HUDEP-2 (cell line): ENCODE measurements around the gene WDR45B.
"Not testable (repeated sequence)": the region's sequence is repeated elsewhere in the genome, so short reads cannot be mapped to it uniquely, and the experiment has no call there.

ENCODE experiments used
- DNase-seq, 76 experiments: peaks; one replicate each; lab custom pipeline; 2025; ENCODE audit not compliant: unreplicated experiment in 76 of 76; lab: John Stamatoyannopoulos, UW

WDR45B gene

GRCh38 chr17:82587234-82588086, 60.8 kb downstream of the WDR45B start:
- no peak for DNase-seq

GRCh38 chr17:82586576-82587233, 61.5 kb downstream of the WDR45B start:
- no peak for DNase-seq

GRCh38 chr17:82585935-82586575, 62.2 kb downstream of the WDR45B start:
- DNase-seq, result peak in 1 of 76 experiments; percentile 4

- DNase-seq, result no peak
These were observed 64.5 kb downstream of the WDR45B start for GRCh38 chr17:82583720-82584234.

GRCh38 chr17:82582709-82583108, 65.5 kb downstream of the WDR45B start:
- no peak for DNase-seq

GRCh38 chr17:82582213-82582612, 66.0 kb downstream of the WDR45B start:
- DNase-seq, result no peak

GRCh38 chr17:82579969-82580368, 68.3 kb downstream of the WDR45B start:
- DNase-seq, result not testable (repeated sequence)

GRCh38 chr17:82577300-82577699, 70.9 kb downstream of the WDR45B start:
- no peak for DNase-seq

GRCh38 chr17:82575581-82576221, 72.5 kb downstream of the WDR45B start:
- not testable (repeated sequence) for DNase-seq

GRCh38 chr17:82574041-82574440, 74.2 kb downstream of the WDR45B start:
- no peak for DNase-seq

- no peak for DNase-seq
These were observed 76.4 kb downstream of the WDR45B start for GRCh38 chr17:82571855-82572254.

GRCh38 chr17:82570277-82570676, 78.0 kb downstream of the WDR45B start:
- no peak for DNase-seq

GRCh38 chr17:82569621-82570020, 78.6 kb downstream of the WDR45B start:
- no peak for DNase-seq

GRCh38 chr17:82568997-82569393, 79.2 kb downstream of the WDR45B start:
- DNase-seq, result no peak

GRCh38 chr17:82567286-82567685, 81.0 kb downstream of the WDR45B start:
- DNase-seq, result no peak

- DNase-seq, result no peak
These were observed 81.9 kb downstream of the WDR45B start for GRCh38 chr17:82566129-82566960.

GRCh38 chr17:82565551-82565950, 82.7 kb downstream of the WDR45B start:
- no peak for DNase-seq
